GM12878 (cell line): Measurements from ENCODE around the gene AK5. TPM values are rescaled to one million over a fixed set of nuclear protein-coding genes. Genes with fewer than 3 reads are reported as not detected.

ENCODE experiments used
- ATAC-seq: fragments of 200-7000 bp; cut with Tn5 transposase; 3 replicates; pipeline ENCODE4 v1.9.1; 2020; ENCODE audit warnings: mild to moderate bottlenecking, moderate library complexity
- BruUV-seq: library from RNA; stranded (reverse); fragments of 400-500 nt; replicated peaks from 2 replicates; lab custom pipeline; 2021; lab: Mats Ljungman, UMichigan
- CTCF ChIA-PET: fragments of 300-600 bp; sonication (Branson Sonifier 250); formaldehyde crosslinking; extraction: SDS; loops from one replicate; lab custom pipeline; 2021; ENCODE audit warnings: inconsistent platforms; lab: Yijun Ruan, JAX
- POLR2A ChIA-PET: fragments of 350-600 bp; formaldehyde crosslinking; extraction: SDS; loops from one replicate; lab custom pipeline; 2021; ENCODE audit warnings: inconsistent platforms; lab: Charles Lee
- RAD21 ChIA-PET: fragments of 300-600 bp; sonication (Branson Sonifier 250); formaldehyde crosslinking; loops from one replicate; lab custom pipeline; 2023; ENCODE audit warnings: antibody characterized with exemption; ENCODE audit not compliant: unreplicated experiment; lab: Charles Lee
- SMC1A ChIA-PET: fragments of 300-600 bp; sonication (Branson Sonifier 250); formaldehyde crosslinking; loops from one replicate; lab custom pipeline; 2023; ENCODE audit not compliant: unreplicated experiment, uncharacterized antibody; lab: Charles Lee
- DNase-seq: peaks from one replicate; pipeline ENCODE4 v3.0.0-alpha.2; 2011; ENCODE audit warnings: low read depth, low spot score
- FAIRE-seq: peaks from 3 replicates; lab custom pipeline; 2011; peaks lifted over from hg19 to GRCh38; lab: Jason Lieb, UNC
- H2AFZ ChIP-seq: 2 replicates; pipeline ENCODE4 v1.6.0; 2011; ENCODE audit warnings: low read depth, low read length, control low read depth; ENCODE audit not compliant: control insufficient read depth
- H3K27ac ChIP-seq: 2 replicates; pipeline ENCODE4 v1.5.1; 2011; ENCODE audit warnings: control low read depth; ENCODE audit not compliant: control insufficient read depth, insufficient read depth
- H3K27me3 ChIP-seq, 2 experiments: replicated peaks in 1 of 2; 2 replicates each; pipeline versions ENCODE4 v1.6.0 to v1.6.1; 2011; ENCODE audit warnings: low read length in 1 of 2; ENCODE audit not compliant: control insufficient read depth in 2 of 2, insufficient read depth in 2 of 2
- H3K36me3 ChIP-seq, 2 experiments: 2 replicates each; pipeline ENCODE4 v1.5.1; 2011; ENCODE audit warnings: low read length in 1 of 2; ENCODE audit not compliant: control insufficient read depth in 2 of 2, insufficient read depth in 2 of 2
- H3K4me1 ChIP-seq: 2 replicates; pipeline ENCODE4 v1.6.1; 2011; ENCODE audit warnings: mild to moderate bottlenecking, low read length, moderate library complexity, mixed read lengths; ENCODE audit not compliant: control insufficient read depth, insufficient read depth
- H3K4me2 ChIP-seq: 2 replicates; pipeline ENCODE4 v1.6.0; 2011; ENCODE audit warnings: control low read depth; ENCODE audit not compliant: control insufficient read depth, insufficient read depth
- H3K4me3 ChIP-seq: fragments of 200-600 bp; sonication (generic); 2 replicates; pipeline ENCODE4 v1.5.1; 2016
- H3K79me2 ChIP-seq: 2 replicates; pipeline ENCODE4 v1.6.0; 2011; ENCODE audit warnings: low read length; ENCODE audit not compliant: control insufficient read depth, insufficient read depth
- H3K9ac ChIP-seq: 2 replicates; pipeline ENCODE4 v1.8.0; 2011; ENCODE audit warnings: low read length, control low read depth, mixed read lengths; ENCODE audit not compliant: control insufficient read depth, insufficient read depth
- H3K9me3 ChIP-seq: replicated peaks from 3 replicates; pipeline ENCODE4 v1.5.1; 2011; ENCODE audit warnings: mild to moderate bottlenecking, low read length; ENCODE audit not compliant: control insufficient read depth, insufficient read depth
- H4K20me1 ChIP-seq: 2 replicates; pipeline ENCODE4 v1.6.0; 2011; ENCODE audit not compliant: control insufficient read depth, insufficient read depth
- TCF7 ChIP-seq: IDR thresholded peaks from 2 replicates; pipeline ENCODE4 v1.6.1; 2014; ENCODE audit warnings: antibody characterized with exemption, borderline replicate concordance
- WRNIP1 ChIP-seq: IDR thresholded peaks from 2 replicates; pipeline ENCODE4 v1.6.1; 2011; ENCODE audit warnings: low read depth, low read length, improper control_type of control experiment, borderline replicate concordance
- WGBS: methylation state at CpG from one replicate; pipeline ENCODE4 v1.1.6; 2016; ENCODE audit warnings: low lambda C conversion rate; ENCODE audit not compliant: insufficient replicate concordance, insufficient coverage; ENCODE audit errors: missing lambda C conversion rate; 5-methylcytosine and 5-hydroxymethylcytosine counted together
- in situ Hi-C: fragments of 300-500 bp; cut with MboI; formaldehyde crosslinking; loops from 9 replicates; pipeline ENCODE4 v1.14.3; 2018; ENCODE audit warnings: mixed read lengths
- intact Hi-C: fragments of 100-400 bp; cut with micrococcal nuclease; formaldehyde crosslinking; loops from one replicate; pipeline ENCODE4 v1.14.2; 2022; ENCODE audit not compliant: unreplicated experiment
- polyA plus RNA-seq, 11 experiments: library from polyadenylated mRNA; depleted of rRNA in 4 of 11; unstranded in 6 of 11; stranded (reverse) in 5 of 11; fragments of >200 nt; fragmentation: Nextera tagmentation in 4 of 11; fragmentation: Illumina TruSeq in 1 of 11; extraction: Ambion mirVana in 4 of 11; extraction: Trizol in 1 of 11; gene quantifications; 1 replicate in 1 of 11; 2 replicates in 10 of 11; pipeline versions ENCODE4 v1.2.1 to v1.2.3, GENCODE V29; 2011 to 2016; ENCODE audit warnings: inconsistent platforms in 2 of 11, missing spikeins in 2 of 11, low read depth in 1 of 11
- total RNA-seq, 4 experiments: library from RNA; depleted of rRNA in 3 of 4; stranded (reverse); fragments of >200 nt in 3 of 4; fragmentation: Illumina TruSeq in 1 of 4; extraction: Trizol in 1 of 4; gene quantifications; 2 replicates each; pipeline versions ENCODE4 v1.2.1 to v1.2.3, GENCODE V29; 2013 to 2021

Gene AK5
- total and polyA plus RNA-seq, 10 of the 15 experiments (the other 5 are each of a cell fraction or from before 2014, with no cell fraction given) = 0.08 to 0.33 TPM; not detected in 8

- no peak for FAIRE-seq
- H3K79me2 ChIP-seq = no peaks in the 10 kb centered on the region
- TF ChIP-seq WRNIP1 = no peak
- TF ChIP-seq, all 136 proteins: peak for 0
- ChIA-PET SMC1A (no interaction called here), RAD21 (no interaction called here), CTCF (no interaction called here), POLR2A (no interaction called here)
- Histone ChIP-seq H3K36me3 (no peaks in the 10 kb centered on the region), H2AFZ (no peak overlapping the region), H3K4me2 (no peak overlapping the region), H3K9ac (no peak overlapping the region), H3K27me3 (no peaks in the 10 kb centered on the region; a peak in 1 of 4 replicates), H3K4me1 (no peaks in the 10 kb centered on the region), H3K4me3 (no peak overlapping the region), H3K9me3 (no peaks in the 10 kb centered on the region), H4K20me1 (no peaks in the 10 kb centered on the region), H3K27ac (no peak overlapping the region)
- BruUV-seq = no TSS peak
- WGBS = 46% methylated on average over 3 of the region's 3 CpGs
- ATAC-seq (no peak), DNase-seq (no peak)
- intact Hi-C loops = no loop called here
- in situ Hi-C loops = no loop called here
These were observed 103.7 kb downstream of the AK5 start for GRCh38 chr1:77385551-77385950.

- Histone ChIP-seq H3K4me3 (no peak overlapping the region), H3K4me1 (no peaks in the 10 kb centered on the region), H3K27ac (no peak overlapping the region), H3K27me3 (no peaks in the 10 kb centered on the region; a peak in 1 of 4 replicates), H2AFZ (no peak overlapping the region), H3K36me3 (no peaks in the 10 kb centered on the region), H3K9ac (no peak overlapping the region), H3K4me2 (no peak overlapping the region), H4K20me1 (no peaks in the 10 kb centered on the region), H3K79me2 (no peaks in the 10 kb centered on the region), H3K9me3 (no peaks in the 10 kb centered on the region)
- ATAC-seq (no peak), DNase-seq (no peak), FAIRE-seq (no peak)
- SMC1A ChIA-PET = interaction anchor here (0.5 kb wide), 1 partner anchor 221 kb away, joined by 4 read pairs; no protein-coding TSS in a partner anchor
- POLR2A ChIA-PET = no interaction called here
- in situ Hi-C loops (no loop called here), intact Hi-C loops (no loop called here)
- CTCF ChIA-PET = no interaction called here
- BruUV-seq = no TSS peak
- RAD21 ChIA-PET = no interaction called here
- TF ChIP-seq TCF7 = no peak
These were observed 104.5 kb downstream of the AK5 start for GRCh38 chr1:77386276-77386675.
